ENCODE measurements around the gene LIN52.

- TF ChIP-seq CTCF (IDR thresholded peaks at IDR 0.05; ENCODE audit: low read depth, low read length) (no peak), MAX (IDR thresholded peaks at IDR 0.05; ENCODE audit: low read depth, low read length) (no peak), POLR2A (IDR thresholded peaks at IDR 0.05; ENCODE audit: extremely low read depth, insufficient read length) (no peak), MYC (IDR thresholded peaks at IDR 0.05; ENCODE audit: low read depth, low read length) (no peak)
These were observed 106.3 kb downstream of the LIN52 start for GRCh38 chr14:74190927-74191575.

Measured in NB4 (cell line).